ENCODE results near the gene SPRR2B. TPM values are rescaled to one million over a fixed set of nuclear protein-coding genes. Genes with fewer than 3 reads are reported as not detected.

SPRR2B gene
- total and polyA plus RNA-seq, 9 of the 15 experiments (the other 6 are each of a cell fraction or from before 2014, with no cell fraction given): not detected

DNA sequence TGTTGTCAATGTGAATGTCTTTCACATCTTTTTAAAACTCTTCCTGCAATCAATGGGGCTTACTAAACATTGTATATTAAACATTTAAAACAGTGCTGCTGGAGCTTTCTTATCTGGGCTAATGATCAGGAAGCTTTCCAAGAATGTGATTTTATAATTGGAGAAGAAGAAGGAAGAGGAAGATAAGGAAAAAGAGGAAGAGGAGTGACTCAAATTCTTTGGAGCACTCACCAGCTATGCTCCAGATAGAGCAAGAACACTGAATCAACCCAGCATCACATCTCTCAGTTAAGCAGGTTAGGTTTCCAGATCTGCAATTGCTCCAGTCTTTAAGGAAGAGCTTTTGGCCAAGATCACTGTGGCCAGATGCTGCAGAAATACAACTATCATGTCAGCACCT lies 24.4 kb upstream of the SPRR2B start:
- Histone ChIP-seq H3K4me3 (no peak overlapping the region), H3K79me2 (ENCODE audit: control insufficient read depth, insufficient read depth, low read length) (no peaks in the 10 kb centered on the region), H3K4me1 (replicated peaks in 1 of 2; ENCODE audit: control insufficient read depth in 2 of 2, insufficient read depth in 2 of 2, low read length in 2 of 2) (no peaks in the 10 kb centered on the region; a peak in 1 of 5 replicates), H3K9ac (ENCODE audit: insufficient read depth in 1 of 2, low read depth in 2 of 2, low read length in 2 of 2) (no peak overlapping the region), H3K9me3 (replicated peaks; ENCODE audit: control insufficient read depth, insufficient read depth, low read depth, low read length) (no peaks in the 10 kb centered on the region), H3K9me1 (ENCODE audit: control insufficient read depth, insufficient read depth, low read length) (no peaks in the 10 kb centered on the region), H2AFZ (ENCODE audit: low read depth, low read length) (no peak overlapping the region), H3K36me3 (ENCODE audit: control insufficient read depth, insufficient read depth, low read length) (no peaks in the 10 kb centered on the region), H3K27me3 (ENCODE audit: control insufficient read depth in 2 of 2, insufficient read depth in 2 of 2, low read length in 2 of 2) (no peaks in the 10 kb centered on the region), H4K20me1 (replicated peaks; ENCODE audit: control insufficient read depth, insufficient read depth, low read length) (no peaks in the 10 kb centered on the region), H3K4me2 (ENCODE audit: insufficient read depth, low read length) (no peak overlapping the region), H3K27ac (ENCODE audit: extremely low read depth, low read depth, low read length) (no peak overlapping the region)
- intact Hi-C loops (cut with micrococcal nuclease): no loop called here
- FAIRE-seq: no peak
- no peak for ATAC-seq
- DNase-seq (ENCODE audit: extremely low read depth in 1 of 4, low spot score in 3 of 4): no peak
- CTCF ChIA-PET (ENCODE audit: low intra/inter-chr PET ratio): no interaction called here
- in situ Hi-C loops (cut with MboI): no loop called here
- no TSS peak for BruUV-seq (replicated peaks)
- POLR2A ChIA-PET: interaction anchor here (0.6 kb wide), 1 partner anchor 9 kb away, joined by 3 read pairs; no protein-coding TSS in a partner anchor
- TF ChIP-seq, protein P1, sequence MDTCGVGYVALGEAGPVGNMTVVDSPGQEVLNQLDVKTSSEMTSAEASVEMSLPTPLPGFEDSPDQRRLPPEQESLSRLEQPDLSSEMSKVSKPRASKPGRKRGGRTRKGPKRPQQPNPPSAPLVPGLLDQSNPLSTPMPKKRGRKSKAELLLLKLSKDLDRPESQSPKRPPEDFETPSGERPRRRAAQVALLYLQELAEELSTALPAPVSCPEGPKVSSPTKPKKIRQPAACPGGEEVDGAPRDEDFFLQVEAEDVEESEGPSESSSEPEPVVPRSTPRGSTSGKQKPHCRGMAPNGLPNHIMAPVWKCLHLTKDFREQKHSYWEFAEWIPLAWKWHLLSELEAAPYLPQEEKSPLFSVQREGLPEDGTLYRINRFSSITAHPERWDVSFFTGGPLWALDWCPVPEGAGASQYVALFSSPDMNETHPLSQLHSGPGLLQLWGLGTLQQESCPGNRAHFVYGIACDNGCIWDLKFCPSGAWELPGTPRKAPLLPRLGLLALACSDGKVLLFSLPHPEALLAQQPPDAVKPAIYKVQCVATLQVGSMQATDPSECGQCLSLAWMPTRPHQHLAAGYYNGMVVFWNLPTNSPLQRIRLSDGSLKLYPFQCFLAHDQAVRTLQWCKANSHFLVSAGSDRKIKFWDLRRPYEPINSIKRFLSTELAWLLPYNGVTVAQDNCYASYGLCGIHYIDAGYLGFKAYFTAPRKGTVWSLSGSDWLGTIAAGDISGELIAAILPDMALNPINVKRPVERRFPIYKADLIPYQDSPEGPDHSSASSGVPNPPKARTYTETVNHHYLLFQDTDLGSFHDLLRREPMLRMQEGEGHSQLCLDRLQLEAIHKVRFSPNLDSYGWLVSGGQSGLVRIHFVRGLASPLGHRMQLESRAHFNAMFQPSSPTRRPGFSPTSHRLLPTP (IDR thresholded peaks at IDR 0.05; ENCODE audit: borderline replicate concordance, extremely low read depth, insufficient read length): no peak
- TF ChIP-seq KLF16 (IDR thresholded peaks at IDR 0.05) (no peak), ZNF444 (CRISPR knock-in tag; IDR thresholded peaks at IDR 0.05) (no peak), SPI1 (IDR thresholded peaks at IDR 0.05; ENCODE audit: borderline replicate concordance, low read depth, low read length) (peak; percentile 71; the same call in 1 of the 2 replicates), IRF2 (CRISPR knock-in tag; IDR thresholded peaks at IDR 0.05) (no peak), SIX5 (IDR thresholded peaks at IDR 0.05; ENCODE audit: borderline replicate concordance in 1 of 2, insufficient read depth in 1 of 2, low read depth in 1 of 2, low read length in 2 of 2) (no peak)
- TF ChIP-seq, protein P2, sequence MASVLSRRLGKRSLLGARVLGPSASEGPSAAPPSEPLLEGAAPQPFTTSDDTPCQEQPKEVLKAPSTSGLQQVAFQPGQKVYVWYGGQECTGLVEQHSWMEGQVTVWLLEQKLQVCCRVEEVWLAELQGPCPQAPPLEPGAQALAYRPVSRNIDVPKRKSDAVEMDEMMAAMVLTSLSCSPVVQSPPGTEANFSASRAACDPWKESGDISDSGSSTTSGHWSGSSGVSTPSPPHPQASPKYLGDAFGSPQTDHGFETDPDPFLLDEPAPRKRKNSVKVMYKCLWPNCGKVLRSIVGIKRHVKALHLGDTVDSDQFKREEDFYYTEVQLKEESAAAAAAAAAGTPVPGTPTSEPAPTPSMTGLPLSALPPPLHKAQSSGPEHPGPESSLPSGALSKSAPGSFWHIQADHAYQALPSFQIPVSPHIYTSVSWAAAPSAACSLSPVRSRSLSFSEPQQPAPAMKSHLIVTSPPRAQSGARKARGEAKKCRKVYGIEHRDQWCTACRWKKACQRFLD (CRISPR knock-in tag; IDR thresholded peaks at IDR 0.05): no peak
